OCI-LY3 (cell line): Measurements from ENCODE around the gene HINFP.

Source experiments
- H2AFZ ChIP-seq: fragments of 200-600, 300-600 bp; shearing (Covaris generic); 2 replicates; pipeline ENCODE4 v1.6.0; 2014; ENCODE audit warnings: antibody characterized with exemption, low read depth, low read length
- H3K27ac ChIP-seq: fragments of 200-600, 300-600 bp; sonication (generic); 2 replicates; pipeline ENCODE4 v1.5.1; 2014; ENCODE audit warnings: mild to moderate bottlenecking, low read length, moderate library complexity, mixed read lengths
- H3K27me3 ChIP-seq: fragments of 200-600, 300-600 bp; sonication (generic); 2 replicates; pipeline ENCODE4 v1.6.1; 2014; ENCODE audit warnings: low read depth, low read length, mixed read lengths
- H3K36me3 ChIP-seq: fragments of 200-600, 300-600 bp; sonication (generic); replicated peaks from 2 replicates; pipeline ENCODE3; 2014; ENCODE audit warnings: low read depth, low read length, mixed read lengths
- H3K4me1 ChIP-seq: fragments of 300-600, 200-600 bp; sonication (generic); 2 replicates; pipeline ENCODE4 v1.6.1; 2014; ENCODE audit warnings: low read length, mixed read lengths
- H3K4me2 ChIP-seq: fragments of 200-600, 300-600 bp; sonication (generic); 2 replicates; pipeline ENCODE4 v1.6.1; 2014; ENCODE audit warnings: low read length, mixed read lengths
- H3K4me3 ChIP-seq: fragments of 300-600, 200-600 bp; sonication (generic); 2 replicates; pipeline ENCODE4 v1.5.1; 2014; ENCODE audit warnings: antibody characterized with exemption, mild to moderate bottlenecking, low read length, moderate library complexity
- H3K79me2 ChIP-seq: fragments of 300-600, 200-600 bp; shearing (Covaris generic); 2 replicates; pipeline ENCODE4 v1.6.1; 2014; ENCODE audit warnings: mild to moderate bottlenecking, low read length, mixed read lengths
- H3K9ac ChIP-seq: fragments of 300-600, 200-600 bp; shearing (Covaris generic); 2 replicates; pipeline ENCODE4 v1.6.0; 2014; ENCODE audit warnings: mild to moderate bottlenecking, low read length, moderate library complexity
- H3K9me3 ChIP-seq: fragments of 200-600, 300-600 bp; shearing (Covaris generic); 2 replicates; pipeline ENCODE4 v1.6.1; 2014; ENCODE audit warnings: low read length, mixed read lengths; ENCODE audit not compliant: insufficient read depth
- H4K20me1 ChIP-seq: fragments of 200-600, 300-600 bp; sonication (generic); 2 replicates; pipeline ENCODE4 v1.6.1; 2016; ENCODE audit warnings: low read length, mixed read lengths; ENCODE audit not compliant: insufficient read depth
- EZH2phosphoT487 ChIP-seq: fragments of 200-600 bp; shearing (Covaris generic); IDR thresholded peaks from 2 replicates; pipeline ENCODE4 v1.6.1; 2018; ENCODE audit warnings: antibody characterized with exemption, mixed run types, low read depth
- TF ChIP-seq, protein P1 (sequence below): fragments of 200-600, 300-600 bp; sonication (generic); IDR thresholded peaks from 2 replicates; pipeline ENCODE4 v1.5.1; 2014; ENCODE audit warnings: antibody characterized with exemption, low read length, low read depth

Gene HINFP

DNA sequence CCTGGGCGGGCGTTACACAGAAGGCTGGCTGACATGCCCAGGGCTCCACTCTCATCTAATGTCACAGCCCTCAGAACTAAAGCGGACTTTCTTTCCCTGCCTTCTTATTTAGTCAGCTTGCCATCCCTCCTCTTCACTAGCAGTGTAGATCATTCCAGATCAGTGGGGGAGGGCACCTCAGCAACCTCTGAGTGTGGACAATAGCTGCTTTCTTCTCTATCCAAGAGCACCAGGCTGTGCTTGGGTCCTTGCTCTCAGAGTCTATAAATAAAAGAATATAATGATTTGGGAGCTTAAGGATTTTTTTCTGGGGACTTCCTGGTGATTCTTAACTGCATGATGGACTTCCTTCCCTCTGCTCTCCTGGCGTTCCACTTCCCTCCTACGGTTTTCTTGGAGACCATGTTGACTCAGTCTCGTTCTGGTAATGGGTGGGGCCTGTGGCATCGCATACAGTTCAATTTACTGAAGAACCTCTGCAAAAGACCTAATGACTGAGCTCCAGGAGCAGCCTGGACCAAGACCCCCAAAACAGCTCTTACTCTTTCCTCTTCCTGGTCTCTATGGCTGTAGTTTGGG is 39.6 kb upstream of the HINFP start:
- Histone ChIP-seq H3K4me2 (no peak overlapping the region), H4K20me1 (no peaks in the 10 kb centered on the region), H3K4me3 (no peak overlapping the region), H3K9me3 (no peaks in the 10 kb centered on the region), H3K79me2 (peaks cover 14% of the 10 kb centered on the region), H3K36me3 (peaks cover 12% of the 10 kb centered on the region), H2AFZ (no peak overlapping the region), H3K27ac (no peak overlapping the region), H3K9ac (no peak overlapping the region), H3K4me1 (peaks cover 10% of the 10 kb centered on the region), H3K27me3 (no peaks in the 10 kb centered on the region)
- no peak for TF ChIP-seq EZH2phosphoT487
- TF ChIP-seq, protein P1, sequence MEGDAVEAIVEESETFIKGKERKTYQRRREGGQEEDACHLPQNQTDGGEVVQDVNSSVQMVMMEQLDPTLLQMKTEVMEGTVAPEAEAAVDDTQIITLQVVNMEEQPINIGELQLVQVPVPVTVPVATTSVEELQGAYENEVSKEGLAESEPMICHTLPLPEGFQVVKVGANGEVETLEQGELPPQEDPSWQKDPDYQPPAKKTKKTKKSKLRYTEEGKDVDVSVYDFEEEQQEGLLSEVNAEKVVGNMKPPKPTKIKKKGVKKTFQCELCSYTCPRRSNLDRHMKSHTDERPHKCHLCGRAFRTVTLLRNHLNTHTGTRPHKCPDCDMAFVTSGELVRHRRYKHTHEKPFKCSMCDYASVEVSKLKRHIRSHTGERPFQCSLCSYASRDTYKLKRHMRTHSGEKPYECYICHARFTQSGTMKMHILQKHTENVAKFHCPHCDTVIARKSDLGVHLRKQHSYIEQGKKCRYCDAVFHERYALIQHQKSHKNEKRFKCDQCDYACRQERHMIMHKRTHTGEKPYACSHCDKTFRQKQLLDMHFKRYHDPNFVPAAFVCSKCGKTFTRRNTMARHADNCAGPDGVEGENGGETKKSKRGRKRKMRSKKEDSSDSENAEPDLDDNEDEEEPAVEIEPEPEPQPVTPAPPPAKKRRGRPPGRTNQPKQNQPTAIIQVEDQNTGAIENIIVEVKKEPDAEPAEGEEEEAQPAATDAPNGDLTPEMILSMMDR: no peak

DNA sequence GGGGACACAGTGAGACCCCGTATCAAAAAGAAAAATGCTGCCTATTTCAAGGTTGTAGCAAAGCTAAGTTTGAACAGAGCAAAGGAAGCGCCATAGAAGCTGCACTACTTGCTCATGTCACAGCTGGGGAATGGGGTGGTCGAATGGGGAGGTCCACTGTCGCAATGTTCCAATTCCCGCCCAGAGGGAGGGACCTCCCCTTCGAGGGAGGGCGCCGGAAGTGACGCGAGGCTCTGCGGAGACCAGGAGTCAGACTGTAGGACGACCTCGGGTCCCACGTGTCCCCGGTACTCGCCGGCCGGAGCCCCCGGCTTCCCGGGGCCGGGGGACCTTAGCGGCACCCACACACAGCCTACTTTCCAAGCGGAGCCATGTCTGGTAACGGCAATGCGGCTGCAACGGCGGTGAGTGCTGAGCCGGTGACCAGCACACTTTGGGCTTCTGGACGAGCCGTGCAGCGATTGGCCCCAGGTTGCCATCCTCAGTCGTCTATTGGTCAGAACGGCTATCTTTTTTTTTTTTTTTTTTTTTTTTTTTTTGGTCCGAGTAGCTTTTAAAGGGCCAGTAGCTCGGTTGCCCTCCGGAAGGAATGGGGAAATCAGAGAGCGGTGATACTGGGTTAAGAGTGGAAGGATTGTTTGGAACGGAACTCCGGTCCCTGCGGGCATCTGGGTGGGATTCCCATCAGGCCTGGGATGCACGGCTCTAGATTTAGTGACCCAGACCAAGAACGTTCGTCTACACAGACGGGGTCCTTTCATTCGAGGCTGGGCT is 36.5 kb upstream of the HINFP start, which contains the start of gene HMBS:
HMBS (plus strand) TSS at position 219 of the 774 bp plus-strand sequence; CDS start at position 372, 153 bp downstream.
- peak within 1 kb of the TSS; percentile 67 for H3K27ac ChIP-seq
- no peaks in the 10 kb centered on the region for H3K9me3 ChIP-seq
- H3K9ac ChIP-seq: peak within 1 kb of the TSS; percentile 87
- peaks cover 3% of the 10 kb centered on the region for H3K36me3 ChIP-seq
- TF ChIP-seq, protein P1: no peak
- TF ChIP-seq EZH2phosphoT487: no peak
- H4K20me1 ChIP-seq: no peaks in the 10 kb centered on the region
- peak within 1 kb of the TSS; percentile 70; the same call in 1 of the 2 replicates for H2AFZ ChIP-seq
- peaks cover 10% of the 10 kb centered on the region for H3K4me1 ChIP-seq
- H3K27me3 ChIP-seq: no peaks in the 10 kb centered on the region
- peak within 1 kb of the TSS; percentile 99 for H3K4me2 ChIP-seq
- H3K4me3 ChIP-seq: peak within 1 kb of the TSS; percentile 92
- peaks cover 14% of the 10 kb centered on the region for H3K79me2 ChIP-seq

DNA sequence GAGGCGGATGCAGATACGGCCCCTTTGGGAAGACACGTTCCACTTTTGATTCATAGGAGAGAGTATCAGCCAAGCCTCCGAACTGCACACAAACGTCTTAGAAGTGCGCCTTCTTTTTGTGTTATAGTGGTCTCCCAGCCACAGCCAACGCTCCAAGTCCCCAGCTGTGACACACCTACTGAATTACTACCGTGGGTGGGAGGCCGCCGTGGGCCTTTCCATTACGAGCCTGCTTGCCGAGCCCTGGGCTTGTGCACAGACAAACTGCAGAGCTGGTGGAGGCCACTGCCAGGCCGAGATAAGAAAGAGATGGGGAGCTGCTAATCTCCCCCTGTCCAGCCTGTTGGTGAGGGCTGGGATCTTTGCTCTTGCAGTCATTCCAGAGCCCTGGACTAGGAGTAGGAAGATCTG is 35.9 kb upstream of the HINFP start:
- H3K79me2 ChIP-seq: peaks cover 14% of the 10 kb centered on the region
- H3K4me3 ChIP-seq: peak overlapping the region; percentile 92

DNA sequence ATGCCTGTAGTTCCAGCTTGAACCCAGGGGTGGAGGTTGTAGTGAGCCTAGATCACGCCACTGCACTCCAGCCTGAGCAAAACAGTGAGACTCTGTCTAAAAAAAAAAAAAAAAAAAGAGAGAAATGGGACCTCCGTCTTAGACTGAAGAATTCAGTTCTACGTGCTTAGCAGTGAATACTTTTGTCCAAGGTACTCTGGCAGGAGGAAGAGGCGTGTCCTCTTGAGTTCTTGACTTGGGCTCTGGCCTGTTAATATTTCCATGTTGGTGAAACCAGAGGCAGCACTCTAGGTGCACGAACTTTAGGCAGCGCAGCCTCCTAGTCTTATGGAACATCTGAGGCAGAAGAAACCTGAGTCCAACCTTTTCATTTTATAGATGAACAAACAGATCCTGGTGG is 34.3 kb upstream of the HINFP start:
- Histone ChIP-seq H3K36me3 (peaks cover 12% of the 10 kb centered on the region), H3K4me1 (peaks cover 20% of the 10 kb centered on the region), H3K9ac (no peak overlapping the region), H2AFZ (no peak overlapping the region), H3K27me3 (no peaks in the 10 kb centered on the region), H3K27ac (no peak overlapping the region), H4K20me1 (peaks cover 3% of the 10 kb centered on the region; the same call in 1 of the 2 replicates), H3K4me3 (no peak overlapping the region), H3K9me3 (no peaks in the 10 kb centered on the region), H3K79me2 (peaks cover 19% of the 10 kb centered on the region), H3K4me2 (no peak overlapping the region)
- TF ChIP-seq, protein P1: no peak

More for the DNA sequence above, 35.9 kb upstream of the HINFP start:
- peak overlapping the region; percentile 87 for H3K9ac ChIP-seq
- TF ChIP-seq EZH2phosphoT487: no peak
- TF ChIP-seq, protein P1: no peak
- peaks cover 13% of the 10 kb centered on the region for H3K4me1 ChIP-seq
- no peaks in the 10 kb centered on the region for H3K9me3 ChIP-seq
- H3K27ac ChIP-seq: peak overlapping the region; percentile 67
- H2AFZ ChIP-seq: 0 out of 2 replicates have a peak overlapping the region, but pooled peaks have one; percentile 51
- peaks cover 3% of the 10 kb centered on the region for H3K36me3 ChIP-seq
- no peaks in the 10 kb centered on the region for H3K27me3 ChIP-seq
- H4K20me1 ChIP-seq: no peaks in the 10 kb centered on the region
- peak overlapping the region; percentile 99 for H3K4me2 ChIP-seq
